H1 (cell line): ENCODE results near the gene PMP22. TPM values are rescaled to one million over a fixed set of nuclear protein-coding genes. Genes with fewer than 3 reads are reported as not detected.

Source experiments
- CTCF ChIA-PET: fragments of 300-600 bp; sonication (Branson Sonifier 250); formaldehyde crosslinking; loops from one replicate; lab custom pipeline; 2021; ENCODE audit not compliant: partially characterized antibody; lab: Charles Lee
- POLR2A ChIA-PET: fragments of 300-600 bp; sonication (Branson Sonifier 250); formaldehyde crosslinking; loops from one replicate; lab custom pipeline; 2021; ENCODE audit warnings: inconsistent platforms; ENCODE audit not compliant: partially characterized antibody; lab: Charles Lee
- DNase-seq, 2 experiments: peaks; one replicate each; pipeline versions ENCODE4 v3.0.0 to v3.0.0-alpha.2; 2010 to 2022; ENCODE audit warnings: low spot score in 2 of 2, low read depth in 1 of 2, mixed read lengths in 1 of 2
- FAIRE-seq: peaks from 2 replicates; lab custom pipeline; 2011; peaks lifted over from hg19 to GRCh38; lab: Jason Lieb, UNC
- H2AFZ ChIP-seq: 2 replicates; pipeline ENCODE4 v1.8.1; 2012; ENCODE audit warnings: low read length, inconsistent platforms
- H2AK5ac ChIP-seq: 2 replicates; pipeline ENCODE4 v1.6.1; 2013; ENCODE audit warnings: low read depth, low read length
- H2BK120ac ChIP-seq: replicated peaks from 2 replicates; pipeline ENCODE3; 2013; ENCODE audit warnings: low read depth, low read length, inconsistent platforms
- H2BK12ac ChIP-seq: 2 replicates; pipeline ENCODE4 v1.6.1; 2013; ENCODE audit warnings: low read depth, low read length
- H2BK15ac ChIP-seq: 2 replicates; pipeline ENCODE4 v1.6.1; 2013; ENCODE audit warnings: low read length
- H2BK20ac ChIP-seq: 2 replicates; pipeline ENCODE4 v1.6.1; 2013; ENCODE audit warnings: low read length
- H2BK5ac ChIP-seq: 2 replicates; pipeline ENCODE4 v1.6.1; 2013; ENCODE audit warnings: low read depth, low read length
- H3K14ac ChIP-seq: 2 replicates; pipeline ENCODE4 v1.6.1; 2013; ENCODE audit warnings: inconsistent platforms; ENCODE audit not compliant: insufficient read length
- H3K18ac ChIP-seq: 2 replicates; pipeline ENCODE4 v1.6.1; 2013; ENCODE audit warnings: low read length; ENCODE audit errors: extremely low read depth
- H3K23ac ChIP-seq: 2 replicates; pipeline ENCODE4 v1.6.1; 2013; ENCODE audit warnings: inconsistent platforms; ENCODE audit not compliant: insufficient read length
- H3K23me2 ChIP-seq: 2 replicates; pipeline ENCODE4 v1.6.1; 2013; ENCODE audit warnings: low read depth, low read length
- H3K27ac ChIP-seq: 2 replicates; pipeline ENCODE4 v1.6.1; 2011; ENCODE audit warnings: low read depth, low read length, inconsistent platforms
- H3K27me3 ChIP-seq, 4 experiments: replicated peaks in 1 of 4; 1 replicate in 1 of 4; 2 replicates in 3 of 4; pipeline versions ENCODE4 v1.6.1 to v1.8.1; 2011 to 2013; ENCODE audit warnings: low read length in 3 of 4, mild to moderate bottlenecking in 3 of 4, inconsistent platforms in 2 of 4, mixed read lengths in 2 of 4, moderate library complexity in 1 of 4; ENCODE audit not compliant: control insufficient read depth in 3 of 4, insufficient read depth in 3 of 4; ENCODE audit errors: extremely low read depth in 1 of 4
- H3K36me3 ChIP-seq, 4 experiments: 2 replicates each; pipeline versions ENCODE4 v1.6.1 to v1.8.1; 2011 to 2013; ENCODE audit warnings: mild to moderate bottlenecking in 4 of 4, low read length in 3 of 4, moderate library complexity in 2 of 4, control low read depth in 1 of 4, inconsistent platforms in 1 of 4; ENCODE audit not compliant: insufficient read depth in 4 of 4, control insufficient read depth in 2 of 4
- H3K4ac ChIP-seq: replicated peaks from 2 replicates; pipeline ENCODE3; 2013; ENCODE audit warnings: low read length, low read depth, mixed read lengths, inconsistent platforms; ENCODE audit not compliant: insufficient read length
- H3K4me1 ChIP-seq, 4 experiments: replicated peaks in 1 of 4; 1 replicate in 1 of 4; 2 replicates in 3 of 4; pipeline versions ENCODE4 v1.6.1 to v1.8.1; 2011 to 2013; ENCODE audit warnings: low read length in 3 of 4, inconsistent platforms in 2 of 4, mixed read lengths in 1 of 4; ENCODE audit not compliant: insufficient read depth in 4 of 4, control insufficient read depth in 3 of 4
- H3K4me2 ChIP-seq, 2 experiments: 2 replicates each; pipeline versions ENCODE4 v1.6.1 to v1.8.1; 2011 to 2013; ENCODE audit warnings: low read depth in 2 of 2, low read length in 2 of 2, control low read depth in 1 of 2, inconsistent platforms in 1 of 2, mild to moderate bottlenecking in 1 of 2; ENCODE audit not compliant: insufficient read depth in 1 of 2
- H3K4me3 ChIP-seq, 4 experiments: fragments of 200-600, 300-600 bp in 1 of 4; sonication (generic), shearing (Covaris generic), sonication (Bioruptor Twin) in 1 of 4; 2 replicates each; pipeline versions ENCODE4 v1.5.1 to v1.8.1; 2011 to 2016; ENCODE audit warnings: low read length in 4 of 4, low read depth in 3 of 4, control low read depth in 2 of 4, inconsistent platforms in 2 of 4, mild to moderate bottlenecking in 2 of 4, mixed read lengths in 1 of 4, moderate library complexity in 1 of 4; ENCODE audit not compliant: insufficient read depth in 2 of 4; ENCODE audit errors: extremely low read depth in 1 of 4
- H3K56ac ChIP-seq: replicated peaks from 2 replicates; pipeline ENCODE3; 2013; ENCODE audit warnings: low read depth, mild to moderate bottlenecking, mixed read lengths, low read length, inconsistent platforms; ENCODE audit not compliant: insufficient read length
- H3K79me1 ChIP-seq: 2 replicates; pipeline ENCODE4 v1.6.1; 2013; ENCODE audit warnings: low read depth, low read length, control low read depth
- H3K79me2 ChIP-seq, 2 experiments: 2 replicates each; pipeline versions ENCODE4 v1.6.1 to v1.8.1; 2012 to 2013; ENCODE audit warnings: low read length in 2 of 2, mild to moderate bottlenecking in 2 of 2, inconsistent platforms in 1 of 2; ENCODE audit not compliant: insufficient read depth in 2 of 2, control insufficient read depth in 1 of 2
- H3K9ac ChIP-seq, 4 experiments: replicated peaks in 1 of 4; 1 replicate in 1 of 4; 2 replicates in 3 of 4; pipeline versions ENCODE4 v1.6.1 to v1.8.1; 2011 to 2013; ENCODE audit warnings: low read depth in 3 of 4, low read length in 3 of 4, control low read depth in 2 of 4, mild to moderate bottlenecking in 2 of 4, moderate library complexity in 2 of 4, inconsistent platforms in 1 of 4; ENCODE audit errors: extremely low read depth in 1 of 4
- H3K9me3 ChIP-seq, 2 experiments: 2 replicates each; pipeline versions ENCODE4 v1.6.1 to v1.8.1; 2012 to 2013; ENCODE audit warnings: mild to moderate bottlenecking in 2 of 2, moderate library complexity in 2 of 2, control low read depth in 1 of 2, inconsistent platforms in 1 of 2, low read depth in 1 of 2, low read length in 1 of 2, mixed read lengths in 1 of 2; ENCODE audit not compliant: insufficient read depth in 2 of 2
- H4K20me1 ChIP-seq, 2 experiments: replicated peaks in 1 of 2; 2 replicates each; pipeline versions ENCODE3 to v1.8.1; 2011 to 2013; ENCODE audit warnings: inconsistent platforms in 2 of 2, low read length in 2 of 2, mild to moderate bottlenecking in 1 of 2; ENCODE audit not compliant: insufficient read depth in 2 of 2, control insufficient read depth in 1 of 2
- H4K5ac ChIP-seq: 2 replicates; pipeline ENCODE4 v1.6.1; 2013; ENCODE audit warnings: low read length, low read depth, mixed read lengths, inconsistent platforms; ENCODE audit not compliant: insufficient read length
- H4K8ac ChIP-seq: 2 replicates; pipeline ENCODE4 v1.8.0; 2013; ENCODE audit warnings: mild to moderate bottlenecking, moderate library complexity, low read length, inconsistent platforms; ENCODE audit not compliant: insufficient read depth; ENCODE audit errors: extremely low read depth
- H4K91ac ChIP-seq: replicated peaks from 2 replicates; pipeline ENCODE3; 2013; ENCODE audit warnings: low read length, mixed read lengths, inconsistent platforms; ENCODE audit not compliant: insufficient read length
- SRF ChIP-seq: IDR thresholded peaks from 2 replicates; pipeline ENCODE4 v1.6.1; 2011; ENCODE audit warnings: mild to moderate bottlenecking, low read depth, low read length, moderate library complexity
- TAF1 ChIP-seq: IDR thresholded peaks from 2 replicates; pipeline ENCODE4 v1.6.1; 2011; ENCODE audit warnings: mild to moderate bottlenecking, low read depth, low read length
- WGBS, 2 experiments: shearing (Covaris generic) in 1 of 2; methylation state at CpG; one replicate each; pipeline versions ENCODE4 v1.1.6 to v1.1.7; 2013 to 2015; ENCODE audit warnings: low lambda C conversion rate in 2 of 2, mixed read lengths in 2 of 2, inconsistent platforms in 1 of 2, low coverage in 1 of 2, missing lambda C conversion rate in 1 of 2; ENCODE audit not compliant: insufficient replicate concordance in 2 of 2, insufficient coverage in 1 of 2, insufficient read length in 1 of 2; ENCODE audit errors: extremely low coverage in 1 of 2, missing lambda C conversion rate in 1 of 2; 5-methylcytosine and 5-hydroxymethylcytosine counted together
- polyA plus RNA-seq, 7 experiments: library from polyadenylated mRNA; depleted of rRNA in 3 of 7; stranded (reverse) in 5 of 7; unstranded in 2 of 7; fragments of >200 nt in 5 of 7; fragments of 200-250 nt in 2 of 7; gene quantifications; 1 replicate in 5 of 7; 2 replicates in 1 of 7; 4 replicates in 1 of 7; pipeline versions ENCODE4 v1.2.1 to v1.2.3, GENCODE V29; 2011 to 2013; ENCODE audit warnings: missing spikeins in 2 of 7, mixed read lengths in 2 of 7
- total RNA-seq: library from RNA; stranded (reverse); fragmentation: NEBNext Ultra II Directional; extraction: Animal tissue kit (Norgen Biotek cat#: 25700); gene quantifications from 2 replicates; pipeline ENCODE4 v1.2.1, GENCODE V29; 2021

PMP22 gene
- total and polyA plus RNA-seq, 2 of the 8 experiments (the other 6 are each of a cell fraction or from before 2014, with no cell fraction given): 0.84 to 4.9 TPM

GRCh38 chr17:15284107-15284506 lies 19.0 kb upstream of the PMP22 start:
- Histone ChIP-seq H4K91ac (no peak overlapping the region), H3K4me2 (no peak overlapping the region), H3K4ac (no peak overlapping the region), H3K79me2 (no peaks in the 10 kb centered on the region), H2BK5ac (no peak overlapping the region), H2BK15ac (no peak overlapping the region), H3K36me3 (no peaks in the 10 kb centered on the region), H3K27me3 (no peaks in the 10 kb centered on the region), H4K5ac (no peak overlapping the region), H3K23ac (no peak overlapping the region), H3K14ac (no peak overlapping the region), H4K20me1 (no peaks in the 10 kb centered on the region), H2BK20ac (no peak overlapping the region), H2AFZ (no peak overlapping the region), H3K4me3 (no peak overlapping the region), H2AK5ac (no peak overlapping the region), H3K9ac (no peak overlapping the region), H3K4me1 (no peaks in the 10 kb centered on the region), H2BK120ac (no peak overlapping the region), H3K27ac (no peak overlapping the region), H2BK12ac (no peak overlapping the region), H4K8ac (no peak overlapping the region), H3K56ac (no peak overlapping the region), H3K79me1 (no peaks in the 10 kb centered on the region), H3K18ac (no peak overlapping the region), H3K9me3 (no peaks in the 10 kb centered on the region), H3K23me2 (no peaks in the 10 kb centered on the region; the same call in 1 of the 2 replicates)
- ChIA-PET CTCF (interaction anchor here (1.5 kb wide), 1 partner anchor 219 kb away, joined by 4 read pairs; no protein-coding TSS in a partner anchor), POLR2A (no interaction called here)
- 90% methylated on average over 6 of the region's 6 CpGs; no CpG with 5 or more reads in 1 of the 2 experiments for WGBS, 2 experiments
- FAIRE-seq (no peak), DNase-seq (no peak)
- no peak for TF ChIP-seq TAF1
- TF ChIP-seq SRF: no peak
